ENCODE measurements around the gene TRAF1. TPM values are rescaled to one million over a fixed set of nuclear protein-coding genes. Genes with fewer than 3 reads are reported as not detected.

TRAF1 gene
- total RNA-seq, 1 experiment from 2014 or later = 1.7 TPM

DNA sequence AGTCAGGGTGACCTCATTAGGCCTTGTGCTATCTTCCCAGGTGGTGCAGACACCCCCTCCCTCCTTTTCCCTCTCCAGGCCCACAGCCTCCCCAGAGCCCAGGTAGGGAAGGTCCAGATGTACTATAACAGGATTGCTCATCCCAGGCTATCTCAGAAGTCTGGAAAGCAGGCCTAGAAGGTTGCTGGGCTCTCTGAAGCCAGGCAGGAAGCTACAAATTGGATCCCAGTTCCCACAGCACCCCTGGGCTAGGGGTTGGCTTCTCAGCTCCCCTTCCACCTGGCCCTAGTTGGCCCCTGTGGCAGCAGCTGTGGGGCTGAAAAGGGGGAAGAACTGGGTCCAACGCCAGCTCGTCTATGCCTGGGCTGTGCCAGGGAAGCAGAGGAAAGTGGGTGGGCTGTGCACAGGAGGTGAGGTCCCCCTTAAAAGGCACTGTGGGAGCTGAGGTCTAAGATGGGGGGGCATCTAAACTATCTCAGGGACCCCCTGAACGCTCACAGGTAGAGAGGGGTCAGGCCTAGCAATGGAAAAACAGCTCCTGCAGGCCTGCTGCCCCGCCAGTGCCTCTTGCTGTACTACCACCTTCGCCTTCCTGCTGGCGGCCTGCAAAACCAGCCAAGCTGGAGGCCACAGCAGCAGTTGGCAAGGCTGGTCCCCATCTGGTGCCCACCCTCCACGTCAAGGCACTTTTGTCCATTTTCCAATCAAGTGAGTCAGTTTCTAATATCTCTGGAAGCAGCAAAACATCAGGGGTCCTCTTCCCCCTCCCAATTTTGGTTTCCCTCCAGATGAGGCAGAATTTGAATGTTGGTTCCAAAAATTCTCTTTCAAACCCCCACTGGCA lies 70.5 kb downstream of the TRAF1 start (continued):
- TF ChIP-seq, protein P1, sequence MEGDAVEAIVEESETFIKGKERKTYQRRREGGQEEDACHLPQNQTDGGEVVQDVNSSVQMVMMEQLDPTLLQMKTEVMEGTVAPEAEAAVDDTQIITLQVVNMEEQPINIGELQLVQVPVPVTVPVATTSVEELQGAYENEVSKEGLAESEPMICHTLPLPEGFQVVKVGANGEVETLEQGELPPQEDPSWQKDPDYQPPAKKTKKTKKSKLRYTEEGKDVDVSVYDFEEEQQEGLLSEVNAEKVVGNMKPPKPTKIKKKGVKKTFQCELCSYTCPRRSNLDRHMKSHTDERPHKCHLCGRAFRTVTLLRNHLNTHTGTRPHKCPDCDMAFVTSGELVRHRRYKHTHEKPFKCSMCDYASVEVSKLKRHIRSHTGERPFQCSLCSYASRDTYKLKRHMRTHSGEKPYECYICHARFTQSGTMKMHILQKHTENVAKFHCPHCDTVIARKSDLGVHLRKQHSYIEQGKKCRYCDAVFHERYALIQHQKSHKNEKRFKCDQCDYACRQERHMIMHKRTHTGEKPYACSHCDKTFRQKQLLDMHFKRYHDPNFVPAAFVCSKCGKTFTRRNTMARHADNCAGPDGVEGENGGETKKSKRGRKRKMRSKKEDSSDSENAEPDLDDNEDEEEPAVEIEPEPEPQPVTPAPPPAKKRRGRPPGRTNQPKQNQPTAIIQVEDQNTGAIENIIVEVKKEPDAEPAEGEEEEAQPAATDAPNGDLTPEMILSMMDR (IDR thresholded peaks at IDR 0.05 in 2 of 3, conservative IDR thresholded peaks at IDR 0.05 in 1 of 3; ENCODE audit: borderline replicate concordance in 1 of 3, insufficient read depth in 1 of 3, low read depth in 2 of 3, low read length in 2 of 3) = no peak
- TF ChIP-seq SIN3A (IDR thresholded peaks at IDR 0.05; ENCODE audit: low read depth) = no peak
- no peak for TF ChIP-seq POLR2A (IDR thresholded peaks at IDR 0.05; ENCODE audit: borderline replicate concordance, extremely low read depth, insufficient read depth, insufficient read length)

DNA sequence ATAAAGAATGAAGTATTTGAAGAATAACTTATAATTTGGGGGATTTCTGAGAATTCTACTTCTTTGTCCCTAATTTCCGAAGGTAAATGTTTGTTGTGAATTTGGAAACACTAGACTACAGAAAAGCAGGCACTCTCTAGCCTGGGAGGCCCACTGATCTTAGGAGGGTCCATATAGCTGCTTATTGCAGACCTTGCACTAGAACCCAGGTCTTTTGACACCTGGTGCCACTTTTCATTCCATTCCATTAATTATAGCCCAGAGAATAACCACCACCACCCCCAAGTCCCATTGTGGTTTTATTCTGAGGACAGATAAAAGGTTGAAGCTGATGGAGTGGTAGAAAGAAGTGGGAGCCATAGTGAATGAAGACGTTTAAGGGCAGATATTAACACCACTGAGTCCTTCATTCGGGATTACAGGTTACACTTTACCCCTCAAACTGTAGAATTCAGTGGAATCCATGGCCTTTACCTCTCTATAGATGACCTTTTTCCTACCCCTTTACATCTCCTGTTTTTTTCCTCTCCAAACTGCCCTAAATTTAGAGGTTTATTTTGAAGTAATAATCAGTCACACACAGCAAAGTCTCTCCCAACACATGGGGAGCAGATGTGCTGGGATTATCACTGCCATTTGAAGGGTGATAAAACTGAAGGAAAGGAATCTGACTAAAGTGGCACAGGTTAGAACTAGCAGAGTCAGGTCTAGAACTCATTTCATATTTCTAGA lies 71.8 kb downstream of the TRAF1 start:
- Histone ChIP-seq H3K79me2 (ENCODE audit: insufficient read depth, low read length) (no peaks in the 10 kb centered on the region), H3K9me3 (ENCODE audit: control insufficient read depth in 1 of 2, insufficient read depth in 1 of 2, low read depth in 1 of 2, low read length in 2 of 2) (no peaks in the 10 kb centered on the region), H3K36me3 (ENCODE audit: control insufficient read depth in 1 of 2, insufficient read depth in 2 of 2, low read length in 2 of 2) (peaks cover under 1 to 7% of the 10 kb centered on the region in 2 experiments), H3K9me2 (ENCODE audit: insufficient read depth) (no peaks in the 10 kb centered on the region), H4K20me1 (ENCODE audit: insufficient read depth) (no peaks in the 10 kb centered on the region), H3K27me3 (ENCODE audit: insufficient read depth, low read length) (no peaks in the 10 kb centered on the region), H3K27ac (ENCODE audit: low read depth, low read length) (no peak overlapping the region), H3K4me3 (replicated peaks in 1 of 2; ENCODE audit: low read depth in 1 of 2, low read length in 2 of 2) (no peak overlapping the region), H3K4me1 (ENCODE audit: control insufficient read depth in 1 of 2, insufficient read depth in 2 of 2, low read length in 2 of 2) (no peaks in the 10 kb centered on the region), H3K9ac (ENCODE audit: low read length) (no peak overlapping the region), H3K4me2 (ENCODE audit: low read length) (no peak overlapping the region), H2AFZ (ENCODE audit: low read depth, low read length, poor library complexity, severe bottlenecking) (no peak overlapping the region)
- TF ChIP-seq EGR1 (IDR thresholded peaks at IDR 0.05; ENCODE audit: low read depth) (no peak), POLR2AphosphoS5 (IDR thresholded peaks at IDR 0.05; ENCODE audit: low read depth, low read length) (no peak), ZFX (IDR thresholded peaks at IDR 0.05) (no peak), JUND (IDR thresholded peaks at IDR 0.05) (no peak), RAD21 (IDR thresholded peaks at IDR 0.05; ENCODE audit: low read depth) (no peak), EZH2phosphoT487 (IDR thresholded peaks at IDR 0.05; ENCODE audit: borderline replicate concordance) (no peak), CEBPB (IDR thresholded peaks at IDR 0.05; ENCODE audit: low read depth) (no peak), POLR2A (IDR thresholded peaks at IDR 0.05; ENCODE audit: borderline replicate concordance, extremely low read depth, insufficient read depth, insufficient read length) (no peak), SP1 (IDR thresholded peaks at IDR 0.05; ENCODE audit: low read depth) (no peak), TCF7L2 (IDR thresholded peaks at IDR 0.05; ENCODE audit: borderline replicate concordance, extremely low read depth, insufficient read depth, insufficient read length) (no peak), ZNF274 (IDR thresholded peaks at IDR 0.05; ENCODE audit: low read depth, low read length) (no peak)
- TF ChIP-seq, protein P2, sequence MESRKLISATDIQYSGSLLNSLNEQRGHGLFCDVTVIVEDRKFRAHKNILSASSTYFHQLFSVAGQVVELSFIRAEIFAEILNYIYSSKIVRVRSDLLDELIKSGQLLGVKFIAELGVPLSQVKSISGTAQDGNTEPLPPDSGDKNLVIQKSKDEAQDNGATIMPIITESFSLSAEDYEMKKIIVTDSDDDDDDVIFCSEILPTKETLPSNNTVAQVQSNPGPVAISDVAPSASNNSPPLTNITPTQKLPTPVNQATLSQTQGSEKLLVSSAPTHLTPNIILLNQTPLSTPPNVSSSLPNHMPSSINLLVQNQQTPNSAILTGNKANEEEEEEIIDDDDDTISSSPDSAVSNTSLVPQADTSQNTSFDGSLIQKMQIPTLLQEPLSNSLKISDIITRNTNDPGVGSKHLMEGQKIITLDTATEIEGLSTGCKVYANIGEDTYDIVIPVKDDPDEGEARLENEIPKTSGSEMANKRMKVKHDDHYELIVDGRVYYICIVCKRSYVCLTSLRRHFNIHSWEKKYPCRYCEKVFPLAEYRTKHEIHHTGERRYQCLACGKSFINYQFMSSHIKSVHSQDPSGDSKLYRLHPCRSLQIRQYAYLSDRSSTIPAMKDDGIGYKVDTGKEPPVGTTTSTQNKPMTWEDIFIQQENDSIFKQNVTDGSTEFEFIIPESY (IDR thresholded peaks at IDR 0.05; ENCODE audit: extremely low read depth, insufficient replicate concordance, low read length) = no peak
- TF ChIP-seq, protein P3, sequence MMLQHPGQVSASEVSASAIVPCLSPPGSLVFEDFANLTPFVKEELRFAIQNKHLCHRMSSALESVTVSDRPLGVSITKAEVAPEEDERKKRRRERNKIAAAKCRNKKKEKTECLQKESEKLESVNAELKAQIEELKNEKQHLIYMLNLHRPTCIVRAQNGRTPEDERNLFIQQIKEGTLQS (IDR thresholded peaks at IDR 0.05) = no peak
- TF ChIP-seq, protein P4, sequence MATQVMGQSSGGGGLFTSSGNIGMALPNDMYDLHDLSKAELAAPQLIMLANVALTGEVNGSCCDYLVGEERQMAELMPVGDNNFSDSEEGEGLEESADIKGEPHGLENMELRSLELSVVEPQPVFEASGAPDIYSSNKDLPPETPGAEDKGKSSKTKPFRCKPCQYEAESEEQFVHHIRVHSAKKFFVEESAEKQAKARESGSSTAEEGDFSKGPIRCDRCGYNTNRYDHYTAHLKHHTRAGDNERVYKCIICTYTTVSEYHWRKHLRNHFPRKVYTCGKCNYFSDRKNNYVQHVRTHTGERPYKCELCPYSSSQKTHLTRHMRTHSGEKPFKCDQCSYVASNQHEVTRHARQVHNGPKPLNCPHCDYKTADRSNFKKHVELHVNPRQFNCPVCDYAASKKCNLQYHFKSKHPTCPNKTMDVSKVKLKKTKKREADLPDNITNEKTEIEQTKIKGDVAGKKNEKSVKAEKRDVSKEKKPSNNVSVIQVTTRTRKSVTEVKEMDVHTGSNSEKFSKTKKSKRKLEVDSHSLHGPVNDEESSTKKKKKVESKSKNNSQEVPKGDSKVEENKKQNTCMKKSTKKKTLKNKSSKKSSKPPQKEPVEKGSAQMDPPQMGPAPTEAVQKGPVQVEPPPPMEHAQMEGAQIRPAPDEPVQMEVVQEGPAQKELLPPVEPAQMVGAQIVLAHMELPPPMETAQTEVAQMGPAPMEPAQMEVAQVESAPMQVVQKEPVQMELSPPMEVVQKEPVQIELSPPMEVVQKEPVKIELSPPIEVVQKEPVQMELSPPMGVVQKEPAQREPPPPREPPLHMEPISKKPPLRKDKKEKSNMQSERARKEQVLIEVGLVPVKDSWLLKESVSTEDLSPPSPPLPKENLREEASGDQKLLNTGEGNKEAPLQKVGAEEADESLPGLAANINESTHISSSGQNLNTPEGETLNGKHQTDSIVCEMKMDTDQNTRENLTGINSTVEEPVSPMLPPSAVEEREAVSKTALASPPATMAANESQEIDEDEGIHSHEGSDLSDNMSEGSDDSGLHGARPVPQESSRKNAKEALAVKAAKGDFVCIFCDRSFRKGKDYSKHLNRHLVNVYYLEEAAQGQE (IDR thresholded peaks at IDR 0.05; ENCODE audit: low read depth) = no peak
- ChIA-PET POLR2A (no interaction called here), RAD21 (ENCODE audit: low non-redundant PET in 1 of 2, low total read pairs in 2 of 2, uncharacterized antibody in 2 of 2, unreplicated experiment in 2 of 2) (no interaction called here), CTCF (no interaction called here)
- ATAC-seq = no peak
- BruUV-seq (replicated peaks) = no TSS peak
- intact Hi-C loops (cut with micrococcal nuclease) = no loop called here
- DNase-seq (ENCODE audit: low read depth, low spot score) = no peak
